VCaP (cell line): ENCODE results near the gene OR51A7.
"Not testable (repeated sequence)": the region's sequence is repeated elsewhere in the genome, so short reads cannot be mapped to it uniquely, and the experiment has no call there.

Source experiments
- H3K27ac ChIP-seq: fragments of 450-650 bp; 2 replicates; pipeline ENCODE4 v1.5.1; 2017
- TF ChIP-seq, protein P1 (sequence below): fragments of 450-650 bp; conservative IDR thresholded peaks from 2 replicates; pipeline ENCODE4 v1.5.1; 2017; ENCODE audit warnings: mild to moderate bottlenecking, moderate library complexity

Gene OR51A7, protein sequence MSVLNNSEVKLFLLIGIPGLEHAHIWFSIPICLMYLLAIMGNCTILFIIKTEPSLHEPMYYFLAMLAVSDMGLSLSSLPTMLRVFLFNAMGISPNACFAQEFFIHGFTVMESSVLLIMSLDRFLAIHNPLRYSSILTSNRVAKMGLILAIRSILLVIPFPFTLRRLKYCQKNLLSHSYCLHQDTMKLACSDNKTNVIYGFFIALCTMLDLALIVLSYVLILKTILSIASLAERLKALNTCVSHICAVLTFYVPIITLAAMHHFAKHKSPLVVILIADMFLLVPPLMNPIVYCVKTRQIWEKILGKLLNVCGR

DNA sequence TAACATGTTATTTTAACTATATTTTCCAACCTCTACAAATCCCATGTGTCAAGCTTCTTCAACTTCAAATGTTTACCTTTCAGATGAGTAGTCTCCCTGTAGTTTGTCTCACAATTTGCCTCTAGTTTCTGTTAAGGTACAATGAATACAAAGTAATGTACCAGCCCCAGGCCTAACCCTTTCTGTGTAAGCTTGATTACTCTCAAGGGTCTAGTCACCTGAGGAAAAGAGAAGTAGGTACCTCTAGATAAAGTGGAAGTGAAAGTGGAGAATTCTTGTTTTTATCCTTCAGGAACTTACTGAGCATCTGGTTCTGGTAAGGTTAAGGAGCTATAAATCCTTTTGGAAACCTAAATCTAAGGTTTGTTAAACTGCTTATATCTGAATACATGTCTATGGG, at the start of gene OR51A7:
Gene OR51A7, plus strand, starts transcription at position 300 of the 400 bp plus-strand sequence. CDS start 3,587 bp downstream, outside the sequence.
- H3K27ac ChIP-seq: no peak within 1 kb of the TSS
- TF ChIP-seq, protein P1, sequence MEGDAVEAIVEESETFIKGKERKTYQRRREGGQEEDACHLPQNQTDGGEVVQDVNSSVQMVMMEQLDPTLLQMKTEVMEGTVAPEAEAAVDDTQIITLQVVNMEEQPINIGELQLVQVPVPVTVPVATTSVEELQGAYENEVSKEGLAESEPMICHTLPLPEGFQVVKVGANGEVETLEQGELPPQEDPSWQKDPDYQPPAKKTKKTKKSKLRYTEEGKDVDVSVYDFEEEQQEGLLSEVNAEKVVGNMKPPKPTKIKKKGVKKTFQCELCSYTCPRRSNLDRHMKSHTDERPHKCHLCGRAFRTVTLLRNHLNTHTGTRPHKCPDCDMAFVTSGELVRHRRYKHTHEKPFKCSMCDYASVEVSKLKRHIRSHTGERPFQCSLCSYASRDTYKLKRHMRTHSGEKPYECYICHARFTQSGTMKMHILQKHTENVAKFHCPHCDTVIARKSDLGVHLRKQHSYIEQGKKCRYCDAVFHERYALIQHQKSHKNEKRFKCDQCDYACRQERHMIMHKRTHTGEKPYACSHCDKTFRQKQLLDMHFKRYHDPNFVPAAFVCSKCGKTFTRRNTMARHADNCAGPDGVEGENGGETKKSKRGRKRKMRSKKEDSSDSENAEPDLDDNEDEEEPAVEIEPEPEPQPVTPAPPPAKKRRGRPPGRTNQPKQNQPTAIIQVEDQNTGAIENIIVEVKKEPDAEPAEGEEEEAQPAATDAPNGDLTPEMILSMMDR: no peak

DNA sequence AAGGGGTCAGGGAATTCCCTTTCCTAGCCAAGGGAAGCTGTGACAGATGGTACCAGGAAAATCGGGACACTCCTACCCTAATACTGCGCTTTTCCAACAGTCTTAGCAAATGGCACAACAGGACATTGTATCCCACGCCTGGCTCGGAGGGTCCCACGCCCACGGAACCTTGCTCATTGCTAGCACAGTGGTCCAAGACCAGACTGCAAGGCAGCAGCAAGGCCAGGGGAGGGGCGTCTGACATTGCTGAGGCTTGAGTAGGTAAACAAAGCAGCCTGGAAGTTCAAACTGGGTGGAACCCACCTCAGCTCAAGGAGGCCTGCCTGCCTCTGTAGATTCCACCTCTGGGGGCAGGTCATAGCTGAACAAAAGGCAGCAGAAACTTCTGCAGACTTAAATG, 49.3 kb upstream of the OR51A7 start:
- H3K27ac ChIP-seq: not testable (repeated sequence)

DNA sequence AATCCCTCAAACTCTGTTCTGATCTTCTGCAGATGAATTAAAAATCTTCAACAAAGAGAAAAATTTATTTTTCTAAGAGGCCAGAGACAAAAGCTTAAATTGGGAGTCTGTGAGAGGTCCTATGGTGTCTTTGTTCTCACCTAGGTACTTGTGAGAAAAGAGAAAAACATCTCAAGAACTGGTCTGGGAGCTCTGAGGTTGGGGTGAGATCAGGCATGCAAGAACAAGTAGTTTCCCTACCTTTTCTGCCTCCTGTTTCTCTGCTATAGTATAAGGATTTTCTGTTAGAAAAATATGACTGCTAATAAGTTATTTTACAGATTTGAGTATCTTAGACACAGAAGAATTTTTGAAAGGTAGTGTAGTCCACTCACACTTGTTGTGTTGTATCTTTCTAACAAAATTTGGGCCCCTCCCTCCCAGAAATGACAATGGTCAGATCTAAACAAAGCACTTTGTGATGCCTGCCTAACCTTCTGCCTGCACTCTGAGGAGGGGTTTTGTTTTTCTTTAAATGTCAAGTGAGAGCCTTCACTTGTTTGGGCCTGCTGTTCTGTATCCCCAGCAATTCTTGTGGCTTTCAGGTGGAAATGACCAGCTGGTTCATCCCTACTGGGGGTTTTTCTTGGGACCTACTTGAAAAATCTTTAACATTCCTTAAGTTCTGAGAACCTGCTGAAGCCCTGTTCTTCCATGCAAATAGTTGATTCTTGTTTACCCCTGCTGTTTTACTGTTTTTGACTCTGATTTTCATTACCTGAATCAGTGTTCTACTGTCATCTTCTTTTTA, 40.9 kb upstream of the OR51A7 start:
- TF ChIP-seq, protein P1: no peak
- no peak overlapping the region for H3K27ac ChIP-seq

DNA sequence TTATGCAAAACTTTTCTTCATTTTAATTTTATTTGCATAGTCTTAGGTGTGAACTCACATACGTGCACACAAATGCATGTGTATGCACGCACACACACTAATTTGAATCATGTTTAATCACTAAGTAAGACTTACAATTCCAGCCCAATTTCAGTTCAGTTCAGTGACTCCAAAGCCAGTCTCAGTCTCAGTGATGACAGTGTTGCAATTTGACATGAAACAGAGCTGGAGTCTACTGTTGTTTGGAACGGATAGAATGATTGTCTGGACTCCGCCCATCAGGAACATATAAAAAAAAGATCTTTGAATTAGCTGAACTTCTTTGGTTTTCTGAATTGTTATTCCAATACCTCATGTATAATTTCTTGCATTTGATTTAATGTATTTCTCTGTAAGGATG, 39.7 kb upstream of the OR51A7 start:
- no peak overlapping the region for H3K27ac ChIP-seq

DNA sequence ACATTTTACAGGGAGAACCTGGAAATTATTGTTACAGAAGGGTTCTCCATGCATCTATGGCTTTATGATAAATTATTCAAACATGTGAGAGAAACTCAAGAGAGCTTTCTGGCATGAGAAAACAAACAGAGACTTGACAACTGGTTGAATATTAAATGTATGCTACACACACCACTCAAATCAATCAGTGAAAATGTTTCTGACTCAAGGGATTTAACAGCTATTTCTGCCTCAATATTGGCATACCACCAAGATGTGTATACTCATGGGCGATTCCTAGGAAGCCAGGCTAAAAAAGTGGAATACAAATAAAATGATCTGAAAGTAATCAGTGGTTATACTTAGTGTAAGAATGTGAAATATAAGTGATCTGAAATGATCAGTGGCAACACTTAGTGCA, 37.7 kb upstream of the OR51A7 start:
- no peak overlapping the region for H3K27ac ChIP-seq
- TF ChIP-seq, protein P1: no peak

More for the DNA sequence above, 39.7 kb upstream of the OR51A7 start:
- TF ChIP-seq, protein P1: no peak

DNA sequence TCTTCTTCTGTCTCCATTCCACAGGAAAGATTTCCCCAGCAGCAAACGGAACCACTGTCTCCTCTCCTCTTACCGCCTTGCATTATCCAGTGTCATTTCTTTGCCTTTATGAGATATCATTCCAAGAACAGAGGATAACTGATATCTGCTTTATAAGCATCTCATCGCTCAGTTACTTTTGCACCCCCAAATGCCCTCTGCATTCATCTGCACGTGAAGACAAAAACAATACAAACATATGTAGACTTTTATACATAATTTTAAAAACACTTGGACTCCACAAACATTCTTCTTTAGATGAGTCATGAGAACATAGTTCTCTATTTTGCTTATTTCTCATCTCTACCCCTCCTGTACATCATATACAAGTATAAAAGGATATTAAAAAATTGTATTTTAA, 22.4 kb upstream of the OR51A7 start:
- no peak overlapping the region for H3K27ac ChIP-seq
- TF ChIP-seq, protein P1: no peak

DNA sequence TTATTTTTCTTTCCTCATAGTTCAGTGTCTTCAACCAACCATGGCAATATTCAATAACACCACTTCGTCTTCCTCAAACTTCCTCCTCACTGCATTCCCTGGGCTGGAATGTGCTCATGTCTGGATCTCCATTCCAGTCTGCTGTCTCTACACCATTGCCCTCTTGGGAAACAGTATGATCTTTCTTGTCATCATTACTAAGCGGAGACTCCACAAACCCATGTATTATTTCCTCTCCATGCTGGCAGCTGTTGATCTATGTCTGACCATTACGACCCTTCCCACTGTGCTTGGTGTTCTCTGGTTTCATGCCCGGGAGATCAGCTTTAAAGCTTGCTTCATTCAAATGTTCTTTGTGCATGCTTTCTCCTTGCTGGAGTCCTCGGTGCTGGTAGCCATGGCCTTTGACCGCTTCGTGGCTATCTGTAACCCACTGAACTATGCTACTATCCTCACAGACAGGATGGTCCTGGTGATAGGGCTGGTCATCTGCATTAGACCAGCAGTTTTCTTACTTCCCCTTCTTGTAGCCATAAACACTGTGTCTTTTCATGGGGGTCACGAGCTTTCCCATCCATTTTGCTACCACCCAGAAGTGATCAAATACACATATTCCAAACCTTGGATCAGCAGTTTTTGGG, 21.6 kb upstream of the OR51A7 start, which contains the start of gene OR51T1:
Gene OR51T1, plus strand, starts transcription at position 41 of the 641 bp plus-strand sequence. Its CDS starts 0 bp downstream, at position 41.
- H3K27ac ChIP-seq: no peak within 1 kb of the TSS
- TF ChIP-seq, protein P1: no peak
